ENCODE results near the gene FOXF1. TPM values are rescaled to one million over a fixed set of nuclear protein-coding genes. Genes with fewer than 3 reads are reported as not detected.

FOXF1 gene
- total and polyA plus RNA-seq, 8 donors, result 15.7 to 37.9 (median 22.3) TPM

DNA sequence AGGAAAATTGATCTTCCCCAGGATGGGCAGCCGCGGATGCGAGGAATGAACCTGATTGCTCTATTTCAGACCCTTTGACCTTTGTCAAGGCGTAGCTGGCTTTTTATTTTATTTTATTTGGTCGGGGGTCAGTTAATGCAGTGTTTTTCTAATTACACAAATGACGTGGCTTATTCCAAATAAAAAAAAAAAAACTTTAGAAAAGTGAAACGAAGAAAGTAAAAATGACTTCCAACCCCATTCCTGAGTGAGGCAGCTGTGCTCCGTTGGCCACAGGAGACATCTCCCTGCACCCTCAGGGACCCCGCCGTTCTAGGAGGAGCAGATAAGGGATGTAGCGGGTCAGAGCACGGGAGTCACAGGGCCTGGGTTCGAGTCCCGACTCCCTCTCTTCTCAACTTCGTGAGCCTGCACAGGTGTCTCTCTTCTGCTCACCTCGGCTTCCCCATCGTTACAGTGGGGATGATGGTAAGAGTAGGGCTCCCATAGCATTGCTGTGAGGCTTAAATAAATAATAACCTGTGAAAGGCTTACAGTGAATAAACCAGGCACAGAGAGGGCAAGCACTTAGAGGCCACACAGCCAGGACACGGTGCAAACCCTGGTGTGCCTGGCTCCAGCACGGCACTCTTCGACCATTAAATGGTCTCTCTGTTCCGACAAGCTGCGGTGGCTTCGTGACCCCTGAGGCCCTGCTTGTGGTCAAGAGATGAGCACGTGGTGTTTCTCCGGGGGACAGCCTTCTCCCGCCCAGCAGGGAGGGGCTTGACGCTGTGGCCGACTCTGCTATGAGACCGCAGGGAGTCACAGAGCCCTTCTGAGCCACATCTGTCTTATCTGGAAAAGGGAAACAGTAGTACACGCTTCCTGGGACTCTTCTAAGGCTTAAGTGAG, 10.2 kb downstream of the FOXF1 start:
- Histone ChIP-seq H3K27me3 (peaks cover 0 to 66% (median 52%) of the 10 kb centered on the region in 3 donors), H3K4me3 (peak overlapping the region in 3 of 4 donors; percentile 6 to 28 (median 26)), H3K36me3 (peaks cover 0 to 3% (median under 1%) of the 10 kb centered on the region in 4 donors), H3K27ac (peak overlapping the region in 2 of 5 donors; percentile 98 to 99), H3K4me1 (peaks cover 9 to 37% (median 28%) of the 10 kb centered on the region in 4 donors), H3K9me3 (no peaks in the 10 kb centered on the region)
- peak in 1 of 2 donors; percentile 17 for DNase-seq
- 42 to 46% (median 46%) methylated on average over 30 of the region's 30 CpGs for WGBS, 5 donors
- intact Hi-C loops (cut with DNase I; ENCODE audit: low total_unique reads), result loop anchor here (5.0 to 10.0 kb wide), 2 partner anchors 448 to 696 kb away; no protein-coding TSS in a partner anchor
- TF ChIP-seq POLR2AphosphoS5 (IDR thresholded peaks at IDR 0.05) (no peak), CTCF (IDR thresholded peaks at IDR 0.05) (no peak), EP300 (IDR thresholded peaks at IDR 0.05) (no peak), POLR2A (IDR thresholded peaks at IDR 0.05) (no peak)

DNA sequence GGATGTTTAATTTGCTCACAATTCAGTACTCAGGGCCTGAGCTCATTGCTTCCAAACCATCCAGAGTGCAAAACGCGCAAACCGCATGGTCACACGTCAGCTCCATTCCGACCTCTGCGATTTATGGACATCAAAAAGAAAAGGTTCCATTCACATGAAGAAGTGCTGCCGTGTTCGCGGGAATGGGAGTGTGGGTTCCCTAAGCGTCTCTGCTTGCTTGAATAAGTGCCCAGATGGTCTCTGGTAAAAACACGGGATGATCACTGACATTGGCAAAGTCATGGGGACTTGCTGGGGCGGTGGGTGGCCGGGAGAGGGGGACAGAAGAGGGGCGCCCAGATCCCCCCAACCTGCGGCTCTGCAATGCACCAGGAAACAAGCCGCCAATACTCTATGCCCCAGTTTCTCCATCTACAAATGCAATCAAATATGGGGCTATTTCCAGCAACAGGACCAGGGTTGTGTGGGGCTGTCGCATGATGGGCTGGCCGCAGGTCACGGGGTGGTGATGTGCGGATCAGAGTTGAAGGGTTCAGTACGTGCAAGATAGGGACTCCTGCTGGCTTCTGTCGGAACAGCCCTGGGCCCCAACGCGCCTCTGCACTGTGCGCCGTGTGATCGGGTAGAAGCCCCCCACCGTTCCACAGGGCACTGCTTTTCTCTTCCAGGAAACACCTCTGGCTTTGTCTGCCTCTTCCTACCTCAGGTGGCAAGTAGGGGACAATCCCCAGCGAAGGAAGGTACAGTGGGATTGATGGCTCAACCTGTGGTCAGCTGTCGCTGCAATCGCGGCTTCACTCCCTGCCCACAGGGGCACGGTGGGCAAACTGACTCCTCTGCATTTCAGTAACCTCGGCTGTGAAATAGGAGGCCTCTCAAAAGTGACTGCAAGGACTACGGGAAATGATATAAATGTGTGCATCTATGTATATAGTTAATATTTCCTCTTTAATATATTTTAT, 11.2 kb downstream of the FOXF1 start:
- 74 to 83% (median 82%) methylated on average over 35 of the region's 35 CpGs for WGBS, 5 donors
- no peak for TF ChIP-seq EP300 (IDR thresholded peaks at IDR 0.05)
- TF ChIP-seq POLR2AphosphoS5 (IDR thresholded peaks at IDR 0.05), result no peak
- TF ChIP-seq POLR2A (IDR thresholded peaks at IDR 0.05), result no peak
- no peak for TF ChIP-seq CTCF (IDR thresholded peaks at IDR 0.05)
- Histone ChIP-seq H3K27ac (no peak overlapping the region), H3K27me3 (peaks cover 0 to 56% (median 42%) of the 10 kb centered on the region in 3 donors), H3K36me3 (no peaks in the 10 kb centered on the region), H3K4me3 (no peak overlapping the region), H3K4me1 (peaks cover 9 to 34% (median 27%) of the 10 kb centered on the region in 4 donors), H3K9me3 (no peaks in the 10 kb centered on the region)
- intact Hi-C loops (cut with DNase I; ENCODE audit: low total_unique reads), result loop anchor here (5.0 to 10.0 kb wide), 2 partner anchors 449 to 697 kb away; no protein-coding TSS in a partner anchor
- DNase-seq, result no peak

- 75 to 91% (median 84%) methylated on average over 16 of the region's 16 CpGs for WGBS, 5 donors
- TF ChIP-seq POLR2AphosphoS5 (IDR thresholded peaks at IDR 0.05) (no peak), EP300 (IDR thresholded peaks at IDR 0.05) (no peak), CTCF (IDR thresholded peaks at IDR 0.05) (no peak), POLR2A (IDR thresholded peaks at IDR 0.05) (no peak)
- no peaks in the 10 kb centered on the region for H3K36me3 ChIP-seq
- peaks cover 0 to 45% (median 32%) of the 10 kb centered on the region in 3 donors for H3K27me3 ChIP-seq
- H3K4me3 ChIP-seq, result no peak overlapping the region
- H3K9me3 ChIP-seq, result no peaks in the 10 kb centered on the region
- H3K27ac ChIP-seq, result no peak overlapping the region
- no peak for DNase-seq
- intact Hi-C loops (cut with DNase I; ENCODE audit: low total_unique reads), result loop anchor here (5.0 to 10.0 kb wide), 2 partner anchors 450 to 698 kb away; no protein-coding TSS in a partner anchor
- peaks cover 9 to 31% (median 25%) of the 10 kb centered on the region in 4 donors for H3K4me1 ChIP-seq
Observed at GRCh38 chr16:86522634-86523033, 12.3 kb downstream of the FOXF1 start.
